ENCODE data around the gene CCND1. TPM values are rescaled to one million over a fixed set of nuclear protein-coding genes. Genes with fewer than 3 reads are reported as not detected.

Gene CCND1
- total and polyA plus RNA-seq, 2 experiments from 2014 or later = 80.2 to 81.9 TPM

DNA sequence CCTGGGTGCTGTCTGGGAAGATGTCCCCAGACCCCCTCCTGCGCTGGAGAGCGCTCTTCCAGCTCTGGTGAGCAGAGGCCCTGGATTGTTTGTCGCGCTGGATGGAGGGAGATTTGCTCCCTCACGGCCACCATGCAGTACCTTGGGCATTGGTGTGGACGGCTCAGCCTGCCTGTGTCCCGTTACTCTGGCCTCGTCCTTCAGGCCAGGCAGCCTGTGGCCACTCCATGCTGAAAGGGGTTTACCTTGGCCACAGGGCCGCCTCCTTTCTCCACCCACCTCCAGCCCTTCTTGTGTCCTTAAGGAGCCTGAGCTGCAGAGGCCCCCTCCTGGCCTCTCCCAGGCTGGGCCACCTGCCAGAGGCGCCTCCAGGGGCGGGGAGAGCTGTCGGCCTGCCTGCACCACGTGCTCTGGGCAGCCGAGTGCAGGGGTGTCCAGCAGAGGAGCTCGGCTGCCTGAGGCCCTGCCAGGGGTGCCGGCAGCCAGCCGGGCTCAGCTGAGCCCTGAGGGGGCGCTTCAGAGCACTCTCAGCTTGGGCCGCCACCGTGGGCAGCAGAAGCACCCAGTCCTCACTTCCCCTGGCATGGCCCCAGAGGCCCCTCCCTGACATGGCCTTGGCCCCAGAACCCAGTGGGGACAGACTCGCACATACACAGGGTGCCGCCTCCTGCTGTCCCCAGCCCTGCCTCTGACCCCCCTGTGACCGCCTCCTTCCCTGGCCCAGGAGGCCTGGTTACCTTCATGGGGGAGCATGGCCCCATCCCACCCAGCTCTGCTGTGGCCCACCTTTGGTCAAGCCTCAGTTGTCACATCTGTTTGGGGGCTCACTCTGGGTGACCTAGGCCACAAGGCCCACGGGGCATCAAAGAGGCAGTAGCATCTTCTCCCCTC, 3.4 kb downstream of the CCND1 start:
- Histone ChIP-seq H3K79me2 (peaks cover 39% of the 10 kb centered on the region), H2AFZ (no peak overlapping the region), H3K4me2 (peak overlapping the region; percentile 92), H3K27me3 (no peaks in the 10 kb centered on the region), H4K20me1 (ENCODE audit: insufficient read depth, poor library complexity, severe bottlenecking) (peaks cover 25% of the 10 kb centered on the region), H3K4me3 (no peak overlapping the region), H3K27ac (peak overlapping the region; percentile 45), H3K4me1 (ENCODE audit: insufficient read depth) (peaks cover 34% of the 10 kb centered on the region), H3K9me2 (replicated peaks; ENCODE audit: insufficient read depth) (no peaks in the 10 kb centered on the region), H3K36me3 (replicated peaks; ENCODE audit: insufficient read depth, low read depth) (no peaks in the 10 kb centered on the region), H3K9me3 (ENCODE audit: low read depth) (no peaks in the 10 kb centered on the region)
- no peak for TF ChIP-seq EZH2 (IDR thresholded peaks at IDR 0.05; ENCODE audit: borderline replicate concordance)
- TF ChIP-seq, protein P1, sequence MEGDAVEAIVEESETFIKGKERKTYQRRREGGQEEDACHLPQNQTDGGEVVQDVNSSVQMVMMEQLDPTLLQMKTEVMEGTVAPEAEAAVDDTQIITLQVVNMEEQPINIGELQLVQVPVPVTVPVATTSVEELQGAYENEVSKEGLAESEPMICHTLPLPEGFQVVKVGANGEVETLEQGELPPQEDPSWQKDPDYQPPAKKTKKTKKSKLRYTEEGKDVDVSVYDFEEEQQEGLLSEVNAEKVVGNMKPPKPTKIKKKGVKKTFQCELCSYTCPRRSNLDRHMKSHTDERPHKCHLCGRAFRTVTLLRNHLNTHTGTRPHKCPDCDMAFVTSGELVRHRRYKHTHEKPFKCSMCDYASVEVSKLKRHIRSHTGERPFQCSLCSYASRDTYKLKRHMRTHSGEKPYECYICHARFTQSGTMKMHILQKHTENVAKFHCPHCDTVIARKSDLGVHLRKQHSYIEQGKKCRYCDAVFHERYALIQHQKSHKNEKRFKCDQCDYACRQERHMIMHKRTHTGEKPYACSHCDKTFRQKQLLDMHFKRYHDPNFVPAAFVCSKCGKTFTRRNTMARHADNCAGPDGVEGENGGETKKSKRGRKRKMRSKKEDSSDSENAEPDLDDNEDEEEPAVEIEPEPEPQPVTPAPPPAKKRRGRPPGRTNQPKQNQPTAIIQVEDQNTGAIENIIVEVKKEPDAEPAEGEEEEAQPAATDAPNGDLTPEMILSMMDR (IDR thresholded peaks at IDR 0.05; ENCODE audit: poor library complexity) = peak; percentile 20
- no peak for TF ChIP-seq EZH2phosphoT487 (IDR thresholded peaks at IDR 0.05; ENCODE audit: low read depth, severe bottlenecking, unreplicated experiment)
- DNase-seq (ENCODE audit: low spot score) = peak; percentile 89
- 68% methylated on average over 19 of the region's 24 CpGs for WGBS (ENCODE audit: low lambda C conversion rate, missing lambda C conversion rate)

- no peaks in the 10 kb centered on the region for H3K27me3 ChIP-seq
- no peaks in the 10 kb centered on the region for H3K9me3 ChIP-seq (ENCODE audit: low read depth)
- H3K9me2 ChIP-seq (replicated peaks; ENCODE audit: insufficient read depth) = no peaks in the 10 kb centered on the region
- no peaks in the 10 kb centered on the region for H3K36me3 ChIP-seq (replicated peaks; ENCODE audit: insufficient read depth, low read depth)
- TF ChIP-seq, protein P1 (IDR thresholded peaks at IDR 0.05; ENCODE audit: poor library complexity) = no peak
- TF ChIP-seq EZH2phosphoT487 (IDR thresholded peaks at IDR 0.05; ENCODE audit: low read depth, severe bottlenecking, unreplicated experiment) = no peak
- TF ChIP-seq EZH2 (IDR thresholded peaks at IDR 0.05; ENCODE audit: borderline replicate concordance) = no peak
- peaks cover 26% of the 10 kb centered on the region for H3K4me1 ChIP-seq (ENCODE audit: insufficient read depth)
- peaks cover 30% of the 10 kb centered on the region for H4K20me1 ChIP-seq (ENCODE audit: insufficient read depth, poor library complexity, severe bottlenecking)
- peak overlapping the region; percentile 23 for H3K27ac ChIP-seq
- no peak overlapping the region for H2AFZ ChIP-seq
- no peak for DNase-seq (ENCODE audit: low spot score)
- peaks cover 39% of the 10 kb centered on the region for H3K79me2 ChIP-seq
- peak overlapping the region; percentile 92 for H3K4me2 ChIP-seq
- WGBS (ENCODE audit: low lambda C conversion rate, missing lambda C conversion rate) = 92% methylated on average over 20 of the region's 20 CpGs
- H3K4me3 ChIP-seq = no peak overlapping the region
Observed at GRCh38 chr11:69644962-69645675, 4.2 kb downstream of the CCND1 start.

DNA sequence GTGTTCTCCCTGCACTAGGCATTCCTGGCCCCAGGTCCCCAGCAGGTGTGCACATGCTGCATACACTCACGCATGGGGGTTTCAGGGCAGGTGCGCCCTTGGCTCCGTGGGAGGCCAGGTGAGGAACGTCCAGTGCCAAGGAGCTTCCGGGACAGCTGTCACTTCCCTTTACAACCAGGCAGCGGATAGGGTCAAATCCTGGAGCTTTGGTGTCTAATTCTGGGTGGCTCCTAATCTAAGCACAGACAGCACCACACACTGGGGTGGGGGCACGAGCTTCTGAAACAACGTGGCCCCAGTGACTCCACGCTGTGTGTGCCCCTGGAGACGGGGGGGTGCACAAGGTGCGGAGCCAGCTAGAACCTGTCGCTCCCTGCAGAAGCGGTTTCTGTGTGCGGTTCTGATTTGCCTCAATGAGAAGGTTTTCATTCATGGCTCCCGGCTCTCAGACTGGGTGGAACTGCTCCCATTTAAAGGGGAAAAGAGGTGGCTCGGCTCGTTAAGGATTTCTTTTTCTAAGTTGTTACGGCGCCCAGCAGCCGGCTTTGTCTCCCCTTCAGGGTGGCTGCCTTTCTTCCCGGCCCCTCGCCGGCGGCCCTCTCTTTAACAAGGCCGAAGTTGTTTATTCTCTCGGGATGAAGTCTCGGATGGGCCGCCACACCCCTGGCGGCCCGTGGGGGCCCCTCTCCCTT, 5.0 kb downstream of the CCND1 start:
- no peaks in the 10 kb centered on the region for H3K36me3 ChIP-seq (replicated peaks; ENCODE audit: insufficient read depth, low read depth)
- no peak overlapping the region for H3K27ac ChIP-seq
- peaks cover 30% of the 10 kb centered on the region for H4K20me1 ChIP-seq (ENCODE audit: insufficient read depth, poor library complexity, severe bottlenecking)
- no peaks in the 10 kb centered on the region for H3K9me2 ChIP-seq (replicated peaks; ENCODE audit: insufficient read depth)
- no peak overlapping the region for H3K4me2 ChIP-seq
- no peak overlapping the region for H2AFZ ChIP-seq
- H3K27me3 ChIP-seq = no peaks in the 10 kb centered on the region
- H3K9me3 ChIP-seq (ENCODE audit: low read depth) = no peaks in the 10 kb centered on the region
- peaks cover 20% of the 10 kb centered on the region for H3K4me1 ChIP-seq (ENCODE audit: insufficient read depth)
- no peak overlapping the region for H3K4me3 ChIP-seq
- peaks cover 39% of the 10 kb centered on the region for H3K79me2 ChIP-seq
- 86% methylated on average over 29 of the region's 30 CpGs for WGBS (ENCODE audit: low lambda C conversion rate, missing lambda C conversion rate)
- TF ChIP-seq EZH2 (IDR thresholded peaks at IDR 0.05; ENCODE audit: borderline replicate concordance) = no peak
- TF ChIP-seq, protein P1 (IDR thresholded peaks at IDR 0.05; ENCODE audit: poor library complexity) = no peak
- TF ChIP-seq EZH2phosphoT487 (IDR thresholded peaks at IDR 0.05; ENCODE audit: low read depth, severe bottlenecking, unreplicated experiment) = no peak
- DNase-seq (ENCODE audit: low spot score) = no peak

All from hepatocyte (in vitro differentiated cells).